GM18505 (cell line): ENCODE data around the gene APOL3.
"Not testable (repeated sequence)": the region's sequence is repeated elsewhere in the genome, so short reads cannot be mapped to it uniquely, and the experiment has no call there.

Source experiments
- ATAC-seq: cut with Tn5 transposase; IDR thresholded peaks from one replicate; pipeline ENCODE4 v1.9.1; 2021; ENCODE audit not compliant: unreplicated experiment
- POLR2A ChIP-seq: IDR thresholded peaks from 4 replicates; pipeline ENCODE4 v1.6.1; 2011; ENCODE audit warnings: borderline replicate concordance; ENCODE audit not compliant: insufficient read depth, insufficient read length; ENCODE audit errors: extremely low read depth

The APOL3 gene, protein sequence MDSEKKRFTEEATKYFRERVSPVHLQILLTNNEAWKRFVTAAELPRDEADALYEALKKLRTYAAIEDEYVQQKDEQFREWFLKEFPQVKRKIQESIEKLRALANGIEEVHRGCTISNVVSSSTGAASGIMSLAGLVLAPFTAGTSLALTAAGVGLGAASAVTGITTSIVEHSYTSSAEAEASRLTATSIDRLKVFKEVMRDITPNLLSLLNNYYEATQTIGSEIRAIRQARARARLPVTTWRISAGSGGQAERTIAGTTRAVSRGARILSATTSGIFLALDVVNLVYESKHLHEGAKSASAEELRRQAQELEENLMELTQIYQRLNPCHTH

GRCh38 chr22:36160499-36160942 lies at the start of gene APOL3:
TSS of gene APOL3 (minus strand) at chr22:36160755. CDS start at chr22:36149055, 11,700 bp downstream.
- peak; percentile 60 for TF ChIP-seq POLR2A
- no peak for ATAC-seq

DNA sequence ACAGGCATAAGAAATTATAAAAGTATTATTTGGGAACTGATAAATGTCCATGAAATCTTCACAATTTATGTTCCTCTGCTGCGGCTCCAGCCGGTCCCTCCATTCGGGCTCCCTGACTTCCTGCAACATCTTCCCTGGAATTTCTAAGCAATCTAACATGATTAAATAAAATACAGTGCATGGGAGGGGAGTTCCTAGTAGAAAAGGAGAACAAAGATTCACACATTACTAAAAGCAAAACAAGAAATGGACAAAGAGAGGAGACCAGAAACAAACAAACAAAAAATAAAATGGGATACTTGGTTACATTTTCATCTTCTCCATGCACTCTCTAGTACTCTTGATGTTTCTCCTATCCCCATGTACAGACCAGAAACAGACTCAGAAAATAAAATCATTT lies 49.7 kb upstream of the APOL3 start:
- ATAC-seq: no peak
- no peak for TF ChIP-seq POLR2A

- not testable (repeated sequence) for ATAC-seq
Observed at GRCh38 chr22:36209488-36209908, 48.9 kb upstream of the APOL3 start.

DNA sequence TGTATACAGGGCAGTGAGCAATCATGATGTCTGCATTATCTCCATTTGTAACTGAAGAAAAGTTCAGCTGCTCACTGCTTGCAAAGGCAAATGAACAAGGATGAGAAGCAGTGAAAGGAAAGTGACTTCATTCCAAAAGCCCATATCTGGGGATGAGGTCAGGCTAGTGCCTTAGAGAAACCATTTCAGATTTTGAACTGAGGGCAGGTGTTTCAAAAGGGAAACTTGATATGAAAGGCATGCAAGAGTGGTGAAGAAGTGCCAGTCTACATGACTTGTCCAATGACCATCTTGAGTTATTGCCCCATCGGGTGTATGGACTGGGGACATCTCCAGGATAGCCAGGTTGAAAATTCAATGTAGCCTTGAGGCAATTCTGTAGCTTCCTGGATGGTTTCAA lies 48.4 kb upstream of the APOL3 start:
- TF ChIP-seq POLR2A: no peak
- ATAC-seq: no peak

GRCh38 chr22:36208162-36208765 lies 47.7 kb upstream of the APOL3 start:
- no peak for ATAC-seq

GRCh38 chr22:36206255-36206654 lies 45.7 kb upstream of the APOL3 start:
- no peak for ATAC-seq
- TF ChIP-seq POLR2A: no peak

More at GRCh38 chr22:36208162-36208765, 47.7 kb upstream of the APOL3 start:
- TF ChIP-seq POLR2A: no peak

DNA sequence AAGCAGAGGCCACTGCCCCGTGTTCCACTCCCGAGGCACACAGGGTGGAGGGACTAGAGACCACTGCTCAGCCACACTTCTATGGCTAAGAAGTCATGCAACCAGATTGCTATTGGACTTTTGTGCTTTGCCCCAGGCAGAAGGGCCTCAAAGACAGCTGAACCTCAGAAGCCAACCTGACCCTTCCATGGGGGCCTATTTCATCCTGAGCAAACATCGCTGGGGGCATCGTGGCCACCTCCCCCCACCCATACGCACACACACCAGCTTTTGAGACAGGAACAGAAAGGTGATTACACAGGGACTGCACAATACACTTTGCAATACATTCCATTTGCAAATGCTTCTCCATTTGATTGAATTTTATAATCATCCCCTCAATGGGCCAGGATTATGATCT lies 45.0 kb upstream of the APOL3 start:
- ATAC-seq: not testable (repeated sequence)

DNA sequence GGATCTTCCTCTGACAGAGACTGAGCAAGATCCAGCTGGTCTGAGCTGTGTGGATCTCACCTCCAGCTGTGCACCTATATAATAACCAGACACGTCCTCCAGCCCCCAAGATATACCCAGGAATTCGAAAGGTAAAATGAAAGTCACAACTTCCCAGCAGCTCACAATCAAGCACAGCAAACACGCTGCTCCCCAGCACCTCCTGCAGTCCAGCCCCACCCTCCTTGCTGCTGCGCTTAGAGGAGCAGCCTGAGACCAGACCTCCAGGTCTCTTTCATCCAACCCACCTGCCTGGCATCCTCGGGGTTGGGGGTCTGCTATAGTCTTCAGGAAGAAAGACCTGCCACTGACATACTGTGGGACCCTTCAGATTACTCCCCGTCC lies 44.1 kb upstream of the APOL3 start:
- no peak for TF ChIP-seq POLR2A
- no peak for ATAC-seq

DNA sequence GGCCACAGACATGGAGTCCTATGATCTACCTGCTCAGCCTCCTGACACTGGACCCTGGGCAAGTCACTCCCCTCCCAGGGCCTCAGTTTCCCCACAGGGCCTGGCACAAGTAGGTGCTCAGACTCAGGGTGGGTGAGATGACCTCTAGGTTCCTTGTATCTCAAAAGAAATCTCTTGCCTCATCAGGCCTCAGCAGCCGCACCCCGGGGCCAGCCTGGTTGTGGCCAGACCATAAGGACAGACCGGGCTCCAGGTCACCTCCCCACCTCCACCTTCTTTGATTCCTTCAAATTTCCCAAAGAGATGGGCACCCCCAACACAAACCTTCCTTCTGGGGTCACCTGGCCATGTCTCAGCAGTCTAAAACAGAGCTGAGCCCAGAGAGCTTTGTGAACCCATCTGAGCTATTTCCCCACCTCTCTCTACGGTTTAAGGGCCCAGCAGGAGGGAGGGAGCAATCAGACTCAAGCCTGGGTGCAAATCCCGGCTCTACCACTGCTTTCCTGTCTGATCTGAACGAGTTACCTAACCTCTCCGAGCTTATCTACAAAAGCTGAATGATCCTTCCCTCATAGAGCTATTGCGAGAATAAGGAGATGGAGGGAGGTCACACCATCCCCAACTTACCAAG lies 43.6 kb upstream of the APOL3 start:
- ATAC-seq: no peak
- no peak for TF ChIP-seq POLR2A

- ATAC-seq: not testable (repeated sequence)
Observed at GRCh38 chr22:36203441-36203840, 42.9 kb upstream of the APOL3 start.

DNA sequence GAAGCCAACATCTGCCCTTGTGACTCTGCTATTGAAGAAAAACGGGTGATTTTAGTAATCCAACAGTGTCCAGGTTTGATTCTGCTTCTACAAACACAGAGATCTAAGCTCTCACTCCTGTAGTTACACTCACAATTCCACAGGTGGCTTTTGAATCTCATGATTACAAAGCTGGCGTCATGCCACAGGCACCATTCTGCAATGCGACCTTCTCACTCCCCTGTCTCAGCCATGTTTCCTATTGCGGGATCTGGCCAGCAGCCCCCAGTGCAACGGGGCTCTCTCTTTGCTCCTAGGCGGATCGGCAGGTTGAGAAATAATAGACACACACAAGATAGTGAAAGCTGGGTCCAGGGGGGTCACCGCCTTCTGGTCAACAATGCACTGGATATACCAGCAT lies 42.4 kb upstream of the APOL3 start:
- ATAC-seq: not testable (repeated sequence)

GRCh38 chr22:36201630-36202319 lies 41.2 kb upstream of the APOL3 start, which contains the start of gene APOL4:
TSS of gene APOL4 (minus strand) at chr22:36201809. CDS start at chr22:36201734, 75 bp downstream.
- no peak for TF ChIP-seq POLR2A
- ATAC-seq: no peak

GRCh38 chr22:36201025-36201424 lies 40.5 kb upstream of the APOL3 start:
- not testable (repeated sequence) for ATAC-seq

GRCh38 chr22:36199001-36199551 lies 38.5 kb upstream of the APOL3 start:
- no peak for ATAC-seq
- no peak for TF ChIP-seq POLR2A
